H1 (cell line): Measurements from ENCODE around the gene PAXIP1. TPM values are rescaled to one million over a fixed set of nuclear protein-coding genes. Genes with fewer than 3 reads are reported as not detected.

Experiments
- CTCF ChIA-PET: fragments of 300-600 bp; sonication (Branson Sonifier 250); formaldehyde crosslinking; loops from one replicate; lab custom pipeline; 2021; ENCODE audit not compliant: partially characterized antibody; lab: Charles Lee
- POLR2A ChIA-PET: fragments of 300-600 bp; sonication (Branson Sonifier 250); formaldehyde crosslinking; loops from one replicate; lab custom pipeline; 2021; ENCODE audit warnings: inconsistent platforms; ENCODE audit not compliant: partially characterized antibody; lab: Charles Lee
- DNase-seq, 2 experiments: peaks; one replicate each; pipeline versions ENCODE4 v3.0.0 to v3.0.0-alpha.2; 2010 to 2022; ENCODE audit warnings: low spot score in 2 of 2, low read depth in 1 of 2, mixed read lengths in 1 of 2
- FAIRE-seq: peaks from 2 replicates; lab custom pipeline; 2011; peaks lifted over from hg19 to GRCh38; lab: Jason Lieb, UNC
- H2AFZ ChIP-seq: 2 replicates; pipeline ENCODE4 v1.8.1; 2012; ENCODE audit warnings: low read length, inconsistent platforms
- H2AK5ac ChIP-seq: 2 replicates; pipeline ENCODE4 v1.6.1; 2013; ENCODE audit warnings: low read depth, low read length
- H2BK120ac ChIP-seq: replicated peaks from 2 replicates; pipeline ENCODE3; 2013; ENCODE audit warnings: low read depth, low read length, inconsistent platforms
- H2BK12ac ChIP-seq: 2 replicates; pipeline ENCODE4 v1.6.1; 2013; ENCODE audit warnings: low read depth, low read length
- H2BK15ac ChIP-seq: 2 replicates; pipeline ENCODE4 v1.6.1; 2013; ENCODE audit warnings: low read length
- H2BK20ac ChIP-seq: 2 replicates; pipeline ENCODE4 v1.6.1; 2013; ENCODE audit warnings: low read length
- H2BK5ac ChIP-seq: 2 replicates; pipeline ENCODE4 v1.6.1; 2013; ENCODE audit warnings: low read depth, low read length
- H3K14ac ChIP-seq: 2 replicates; pipeline ENCODE4 v1.6.1; 2013; ENCODE audit warnings: inconsistent platforms; ENCODE audit not compliant: insufficient read length
- H3K18ac ChIP-seq: 2 replicates; pipeline ENCODE4 v1.6.1; 2013; ENCODE audit warnings: low read length; ENCODE audit errors: extremely low read depth
- H3K23ac ChIP-seq: 2 replicates; pipeline ENCODE4 v1.6.1; 2013; ENCODE audit warnings: inconsistent platforms; ENCODE audit not compliant: insufficient read length
- H3K23me2 ChIP-seq: 2 replicates; pipeline ENCODE4 v1.6.1; 2013; ENCODE audit warnings: low read depth, low read length
- H3K27ac ChIP-seq: 2 replicates; pipeline ENCODE4 v1.6.1; 2011; ENCODE audit warnings: low read depth, low read length, inconsistent platforms
- H3K27me3 ChIP-seq, 4 experiments: replicated peaks in 1 of 4; 1 replicate in 1 of 4; 2 replicates in 3 of 4; pipeline versions ENCODE4 v1.6.1 to v1.8.1; 2011 to 2013; ENCODE audit warnings: low read length in 3 of 4, mild to moderate bottlenecking in 3 of 4, inconsistent platforms in 2 of 4, mixed read lengths in 2 of 4, moderate library complexity in 1 of 4; ENCODE audit not compliant: control insufficient read depth in 3 of 4, insufficient read depth in 3 of 4; ENCODE audit errors: extremely low read depth in 1 of 4
- H3K36me3 ChIP-seq, 4 experiments: 2 replicates each; pipeline versions ENCODE4 v1.6.1 to v1.8.1; 2011 to 2013; ENCODE audit warnings: mild to moderate bottlenecking in 4 of 4, low read length in 3 of 4, moderate library complexity in 2 of 4, control low read depth in 1 of 4, inconsistent platforms in 1 of 4; ENCODE audit not compliant: insufficient read depth in 4 of 4, control insufficient read depth in 2 of 4
- H3K4ac ChIP-seq: replicated peaks from 2 replicates; pipeline ENCODE3; 2013; ENCODE audit warnings: low read length, low read depth, mixed read lengths, inconsistent platforms; ENCODE audit not compliant: insufficient read length
- H3K4me1 ChIP-seq, 4 experiments: replicated peaks in 1 of 4; 1 replicate in 1 of 4; 2 replicates in 3 of 4; pipeline versions ENCODE4 v1.6.1 to v1.8.1; 2011 to 2013; ENCODE audit warnings: low read length in 3 of 4, inconsistent platforms in 2 of 4, mixed read lengths in 1 of 4; ENCODE audit not compliant: insufficient read depth in 4 of 4, control insufficient read depth in 3 of 4
- H3K4me2 ChIP-seq, 2 experiments: 2 replicates each; pipeline versions ENCODE4 v1.6.1 to v1.8.1; 2011 to 2013; ENCODE audit warnings: low read depth in 2 of 2, low read length in 2 of 2, control low read depth in 1 of 2, inconsistent platforms in 1 of 2, mild to moderate bottlenecking in 1 of 2; ENCODE audit not compliant: insufficient read depth in 1 of 2
- H3K4me3 ChIP-seq, 4 experiments: fragments of 200-600, 300-600 bp in 1 of 4; sonication (generic), shearing (Covaris generic), sonication (Bioruptor Twin) in 1 of 4; 2 replicates each; pipeline versions ENCODE4 v1.5.1 to v1.8.1; 2011 to 2016; ENCODE audit warnings: low read length in 4 of 4, low read depth in 3 of 4, control low read depth in 2 of 4, inconsistent platforms in 2 of 4, mild to moderate bottlenecking in 2 of 4, mixed read lengths in 1 of 4, moderate library complexity in 1 of 4; ENCODE audit not compliant: insufficient read depth in 2 of 4; ENCODE audit errors: extremely low read depth in 1 of 4
- H3K56ac ChIP-seq: replicated peaks from 2 replicates; pipeline ENCODE3; 2013; ENCODE audit warnings: low read depth, mild to moderate bottlenecking, mixed read lengths, low read length, inconsistent platforms; ENCODE audit not compliant: insufficient read length
- H3K79me1 ChIP-seq: 2 replicates; pipeline ENCODE4 v1.6.1; 2013; ENCODE audit warnings: low read depth, low read length, control low read depth
- H3K79me2 ChIP-seq, 2 experiments: 2 replicates each; pipeline versions ENCODE4 v1.6.1 to v1.8.1; 2012 to 2013; ENCODE audit warnings: low read length in 2 of 2, mild to moderate bottlenecking in 2 of 2, inconsistent platforms in 1 of 2; ENCODE audit not compliant: insufficient read depth in 2 of 2, control insufficient read depth in 1 of 2
- H3K9ac ChIP-seq, 4 experiments: replicated peaks in 1 of 4; 1 replicate in 1 of 4; 2 replicates in 3 of 4; pipeline versions ENCODE4 v1.6.1 to v1.8.1; 2011 to 2013; ENCODE audit warnings: low read depth in 3 of 4, low read length in 3 of 4, control low read depth in 2 of 4, mild to moderate bottlenecking in 2 of 4, moderate library complexity in 2 of 4, inconsistent platforms in 1 of 4; ENCODE audit errors: extremely low read depth in 1 of 4
- H3K9me3 ChIP-seq, 2 experiments: 2 replicates each; pipeline versions ENCODE4 v1.6.1 to v1.8.1; 2012 to 2013; ENCODE audit warnings: mild to moderate bottlenecking in 2 of 2, moderate library complexity in 2 of 2, control low read depth in 1 of 2, inconsistent platforms in 1 of 2, low read depth in 1 of 2, low read length in 1 of 2, mixed read lengths in 1 of 2; ENCODE audit not compliant: insufficient read depth in 2 of 2
- H4K20me1 ChIP-seq, 2 experiments: replicated peaks in 1 of 2; 2 replicates each; pipeline versions ENCODE3 to v1.8.1; 2011 to 2013; ENCODE audit warnings: inconsistent platforms in 2 of 2, low read length in 2 of 2, mild to moderate bottlenecking in 1 of 2; ENCODE audit not compliant: insufficient read depth in 2 of 2, control insufficient read depth in 1 of 2
- H4K5ac ChIP-seq: 2 replicates; pipeline ENCODE4 v1.6.1; 2013; ENCODE audit warnings: low read length, low read depth, mixed read lengths, inconsistent platforms; ENCODE audit not compliant: insufficient read length
- H4K8ac ChIP-seq: 2 replicates; pipeline ENCODE4 v1.8.0; 2013; ENCODE audit warnings: mild to moderate bottlenecking, moderate library complexity, low read length, inconsistent platforms; ENCODE audit not compliant: insufficient read depth; ENCODE audit errors: extremely low read depth
- H4K91ac ChIP-seq: replicated peaks from 2 replicates; pipeline ENCODE3; 2013; ENCODE audit warnings: low read length, mixed read lengths, inconsistent platforms; ENCODE audit not compliant: insufficient read length
- ASH2L ChIP-seq: fragments of 200-600, 300-600 bp; sonication (generic); IDR thresholded peaks from one replicate; pipeline ENCODE4 v1.7.1; 2017; ENCODE audit warnings: low read length
- CBX8 ChIP-seq: fragments of 300-800, 300-1000 bp; sonication (generic); IDR thresholded peaks from 2 replicates; pipeline ENCODE4 v1.7.1; 2016; ENCODE audit warnings: low read depth, low read length, borderline replicate concordance
- GTF2F1 ChIP-seq: IDR thresholded peaks from 2 replicates; pipeline ENCODE4 v1.6.1; 2012; ENCODE audit warnings: low read depth, low read length, improper control_type of control experiment, borderline replicate concordance
- MAX ChIP-seq: IDR thresholded peaks from 2 replicates; pipeline ENCODE4 v1.6.1; 2012; ENCODE audit warnings: inconsistent platforms
- WGBS, 2 experiments: shearing (Covaris generic) in 1 of 2; methylation state at CpG; one replicate each; pipeline versions ENCODE4 v1.1.6 to v1.1.7; 2013 to 2015; ENCODE audit warnings: low lambda C conversion rate in 2 of 2, mixed read lengths in 2 of 2, inconsistent platforms in 1 of 2, low coverage in 1 of 2, missing lambda C conversion rate in 1 of 2; ENCODE audit not compliant: insufficient replicate concordance in 2 of 2, insufficient coverage in 1 of 2, insufficient read length in 1 of 2; ENCODE audit errors: extremely low coverage in 1 of 2, missing lambda C conversion rate in 1 of 2; 5-methylcytosine and 5-hydroxymethylcytosine counted together
- polyA plus RNA-seq, 7 experiments: library from polyadenylated mRNA; depleted of rRNA in 3 of 7; stranded (reverse) in 5 of 7; unstranded in 2 of 7; fragments of >200 nt in 5 of 7; fragments of 200-250 nt in 2 of 7; gene quantifications; 1 replicate in 5 of 7; 2 replicates in 1 of 7; 4 replicates in 1 of 7; pipeline versions ENCODE4 v1.2.1 to v1.2.3, GENCODE V29; 2011 to 2013; ENCODE audit warnings: missing spikeins in 2 of 7, mixed read lengths in 2 of 7
- total RNA-seq: library from RNA; stranded (reverse); fragmentation: NEBNext Ultra II Directional; extraction: Animal tissue kit (Norgen Biotek cat#: 25700); gene quantifications from 2 replicates; pipeline ENCODE4 v1.2.1, GENCODE V29; 2021

The PAXIP1 gene
- total and polyA plus RNA-seq, 2 of the 8 experiments (the other 6 are each of a cell fraction or from before 2014, with no cell fraction given), result 32.4 to 32.8 TPM

- no peaks in the 10 kb centered on the region for H3K9me3 ChIP-seq
- H3K9ac ChIP-seq, result no peak overlapping the region
- WGBS, 2 experiments, result 94% methylated on average over 11 of the region's 11 CpGs; no CpG with 5 or more reads in 1 of the 2 experiments
- no peak overlapping the region for H2BK20ac ChIP-seq
- ChIA-PET POLR2A (no interaction called here), CTCF (interaction anchor here (0.6 to 1.4 kb wide), 2 partner anchors 53 to 56 kb away, joined by 3 to 4 read pairs; no protein-coding TSS in a partner anchor)
- H3K18ac ChIP-seq, result no peak overlapping the region
- H2AFZ ChIP-seq, result no peak overlapping the region
- FAIRE-seq, result no peak
- H3K23me2 ChIP-seq, result no peaks in the 10 kb centered on the region
- no peaks in the 10 kb centered on the region for H3K79me1 ChIP-seq
- H2BK5ac ChIP-seq, result no peak overlapping the region
- no peak overlapping the region for H4K91ac ChIP-seq
- H2AK5ac ChIP-seq, result no peak overlapping the region
- peaks cover 0 to 2% (median 0%) of the 10 kb centered on the region in 4 experiments; a peak in 2 of 7 replicates for H3K4me1 ChIP-seq
- H3K4ac ChIP-seq, result no peak overlapping the region
- no peak overlapping the region for H3K56ac ChIP-seq
- no peaks in the 10 kb centered on the region for H4K20me1 ChIP-seq
- H4K8ac ChIP-seq, result no peak overlapping the region
- H3K4me3 ChIP-seq, result no peak overlapping the region
- no peaks in the 10 kb centered on the region for H3K27me3 ChIP-seq
- no peak overlapping the region for H2BK12ac ChIP-seq
- no peaks in the 10 kb centered on the region for H3K79me2 ChIP-seq
- H3K27ac ChIP-seq, result no peak overlapping the region
- no peak overlapping the region for H2BK15ac ChIP-seq
- H3K36me3 ChIP-seq, result no peaks in the 10 kb centered on the region
- DNase-seq, result no peak
- H3K23ac ChIP-seq, result no peak overlapping the region
- H3K4me2 ChIP-seq, result no peak overlapping the region
- H3K14ac ChIP-seq, result no peak overlapping the region
- H2BK120ac ChIP-seq, result no peak overlapping the region
- H4K5ac ChIP-seq, result no peak overlapping the region
- TF ChIP-seq MAX, result no peak
- no peak for TF ChIP-seq GTF2F1
- TF ChIP-seq CBX8, result no peak
- no peak for TF ChIP-seq ASH2L
Measured at GRCh38 chr7:154896076-154896475, 106.8 kb downstream of the PAXIP1 start.
